ENCODE results near the gene MTNR1B. TPM values are rescaled to one million over a fixed set of nuclear protein-coding genes. Genes with fewer than 3 reads are reported as not detected.
A peak's percentile ranks its signal among the peaks of the same experiment; 100 is the strongest.

The MTNR1B gene
- total and polyA plus RNA-seq, 2 of the 13 experiments (the other 11 are each of a cell fraction or from before 2014, with no cell fraction given), result not detected

- TF ChIP-seq ZNF281 (CRISPR knock-in tag; IDR thresholded peaks at IDR 0.05; ENCODE audit: borderline replicate concordance) (peak; percentile 42; the same call in 1 of the 2 replicates), ZFP37 (CRISPR knock-in tag; IDR thresholded peaks at IDR 0.05; ENCODE audit: borderline replicate concordance) (no peak), ZNF607 (CRISPR knock-in tag; IDR thresholded peaks at IDR 0.05; ENCODE audit: borderline replicate concordance) (no peak), SIN3A (IDR thresholded peaks at IDR 0.05; ENCODE audit: borderline replicate concordance, low read depth, low read length) (no peak), MIXL1 (CRISPR knock-in tag; IDR thresholded peaks at IDR 0.05) (no peak), AHDC1 (CRISPR knock-in tag; IDR thresholded peaks at IDR 0.05; ENCODE audit: borderline replicate concordance) (peak; percentile 24; the same call in 1 of the 2 replicates), SP1 (IDR thresholded peaks at IDR 0.05) (no peak), SP1 (CRISPR knock-in tag; IDR thresholded peaks at IDR 0.05) (no peak), E2F2 (CRISPR knock-in tag; IDR thresholded peaks at IDR 0.05; ENCODE audit: borderline replicate concordance) (no peak), ZNF292 (CRISPR knock-in tag; IDR thresholded peaks at IDR 0.05; ENCODE audit: borderline replicate concordance, low read depth) (0 out of 2 replicates have a peak, but pooled peaks have one; percentile 24), GATAD2A (CRISPR knock-in tag; IDR thresholded peaks at IDR 0.05) (peak; percentile 21; the same call in 1 of the 2 replicates), ZZZ3 (CRISPR knock-in tag; IDR thresholded peaks at IDR 0.05; ENCODE audit: borderline replicate concordance) (no peak), ZBTB14 (CRISPR knock-in tag; IDR thresholded peaks at IDR 0.05) (no peak), SRSF4 (IDR thresholded peaks at IDR 0.05; ENCODE audit: low read depth, low read length, poor library complexity, severe bottlenecking) (no peak)
Observed at GRCh38 chr11:92975285-92975684, 5.8 kb downstream of the MTNR1B start (continued).
